HG03060 (cell line): Measurements from ENCODE around the gene TEX101.
"Not testable (repeated sequence)": the region's sequence is repeated elsewhere in the genome, so short reads cannot be mapped to it uniquely, and the experiment has no call there.

Experiments used
- ATAC-seq: cut with Tn5 transposase; IDR thresholded peaks from one replicate; pipeline ENCODE4 v1.9.1; 2021; ENCODE audit warnings: low read depth, moderate number of reproducible peaks; ENCODE audit not compliant: unreplicated experiment

TEX101 gene

GRCh38 chr19:43414554-43414953 is at the start of gene TEX101:
TEX101 (plus strand) TSS chr19:43414890; CDS start chr19:43415920, 1,030 bp downstream.
- ATAC-seq: no peak

- not testable (repeated sequence) for ATAC-seq
Measured at GRCh38 chr19:43365677-43366076, 49.0 kb upstream of the TEX101 start.

- ATAC-seq: no peak
Measured at GRCh38 chr19:43367822-43368221, 46.9 kb upstream of the TEX101 start.

GRCh38 chr19:43368897-43369296 is 45.8 kb upstream of the TEX101 start:
- ATAC-seq: not testable (repeated sequence)

- ATAC-seq: no peak
Measured at GRCh38 chr19:43371909-43372308, 42.8 kb upstream of the TEX101 start.

- no peak for ATAC-seq
Measured at GRCh38 chr19:43372462-43372861, 42.2 kb upstream of the TEX101 start.

GRCh38 chr19:43377624-43378023 is 37.1 kb upstream of the TEX101 start:
- not testable (repeated sequence) for ATAC-seq

GRCh38 chr19:43380008-43380407 is 34.7 kb upstream of the TEX101 start:
- ATAC-seq: no peak

GRCh38 chr19:43380771-43381386 is 33.8 kb upstream of the TEX101 start:
- ATAC-seq: no peak

- ATAC-seq: not testable (repeated sequence)
Measured at GRCh38 chr19:43382586-43383216, 32.0 kb upstream of the TEX101 start.

GRCh38 chr19:43383254-43383653 is 31.4 kb upstream of the TEX101 start:
- ATAC-seq: not testable (repeated sequence)

- ATAC-seq: not testable (repeated sequence)
Measured at GRCh38 chr19:43383759-43384158, 30.9 kb upstream of the TEX101 start.

GRCh38 chr19:43390903-43391551 is 23.7 kb upstream of the TEX101 start:
- ATAC-seq: not testable (repeated sequence)

- ATAC-seq: not testable (repeated sequence)
Measured at GRCh38 chr19:43391552-43391935, 23.1 kb upstream of the TEX101 start.

GRCh38 chr19:43393501-43393900 is 21.2 kb upstream of the TEX101 start:
- ATAC-seq: not testable (repeated sequence)

GRCh38 chr19:43395561-43395960 is 19.1 kb upstream of the TEX101 start:
- ATAC-seq: no peak

- no peak for ATAC-seq
Measured at GRCh38 chr19:43406297-43406696, 8.4 kb upstream of the TEX101 start.

GRCh38 chr19:43407416-43408005 is 7.2 kb upstream of the TEX101 start:
- ATAC-seq: no peak

- ATAC-seq: no peak
Measured at GRCh38 chr19:43408043-43408442, 6.6 kb upstream of the TEX101 start.

- no peak for ATAC-seq
Measured at GRCh38 chr19:43409415-43409814, 5.3 kb upstream of the TEX101 start.

GRCh38 chr19:43412441-43412840 is 2.2 kb upstream of the TEX101 start:
- ATAC-seq: no peak
